H9 (cell line): ENCODE measurements around the gene ARMC2. TPM values are rescaled to one million over a fixed set of nuclear protein-coding genes. Genes with fewer than 3 reads are reported as not detected.

Source experiments
- DNase-seq: peaks from one replicate; pipeline ENCODE4 v3.0.0-alpha.2; 2017
- H2AFZ ChIP-seq: one replicate; pipeline ENCODE4 v1.6.1; 2013; ENCODE audit warnings: mild to moderate bottlenecking, low read length, control low read depth, moderate library complexity
- H2AK5ac ChIP-seq: 2 replicates; pipeline ENCODE4 v1.6.1; 2013; ENCODE audit warnings: low read length, control low read depth, mixed read lengths; ENCODE audit not compliant: insufficient read length
- H2BK120ac ChIP-seq: one replicate; pipeline ENCODE4 v1.6.1; 2013; ENCODE audit warnings: low read depth, mild to moderate bottlenecking, low read length, control low read depth, inconsistent platforms; ENCODE audit not compliant: poor library complexity, severe bottlenecking
- H2BK12ac ChIP-seq: 2 replicates; pipeline ENCODE4 v1.6.1; 2013; ENCODE audit warnings: low read length, control low read depth, mixed read lengths, low read depth; ENCODE audit not compliant: insufficient read length
- H2BK15ac ChIP-seq: 2 replicates; pipeline ENCODE4 v1.6.1; 2013; ENCODE audit warnings: low read depth, low read length, control low read depth
- H2BK20ac ChIP-seq: one replicate; pipeline ENCODE4 v1.6.1; 2013; ENCODE audit warnings: low read depth, mild to moderate bottlenecking, low read length, control low read depth, inconsistent platforms; ENCODE audit not compliant: poor library complexity, severe bottlenecking
- H2BK5ac ChIP-seq: 2 replicates; pipeline ENCODE4 v1.6.1; 2013; ENCODE audit warnings: low read length, control low read depth, mixed read lengths; ENCODE audit not compliant: insufficient read length
- H3K14ac ChIP-seq: 2 replicates; pipeline ENCODE4 v1.6.1; 2013; ENCODE audit warnings: low read length, control low read depth; ENCODE audit not compliant: insufficient read depth
- H3K18ac ChIP-seq: 2 replicates; pipeline ENCODE4 v1.6.1; 2013; ENCODE audit warnings: low read depth, mild to moderate bottlenecking, mixed read lengths, low read length, control low read depth; ENCODE audit not compliant: insufficient read length
- H3K23ac ChIP-seq: 2 replicates; pipeline ENCODE4 v1.6.1; 2013; ENCODE audit warnings: low read length, control low read depth, mixed read lengths, low read depth; ENCODE audit not compliant: insufficient read length
- H3K23me2 ChIP-seq: 2 replicates; pipeline ENCODE4 v1.6.1; 2013; ENCODE audit warnings: low read depth, mild to moderate bottlenecking, mixed read lengths, low read length, control low read depth; ENCODE audit not compliant: insufficient read length, poor library complexity, severe bottlenecking
- H3K27ac ChIP-seq: 2 replicates; pipeline ENCODE4 v1.5.1; 2013; ENCODE audit warnings: low read length, control low read depth, mixed read lengths, low read depth; ENCODE audit not compliant: insufficient read length
- H3K27me3 ChIP-seq: 2 replicates; pipeline ENCODE4 v1.6.1; 2013; ENCODE audit warnings: low read length, control low read depth, inconsistent platforms; ENCODE audit not compliant: insufficient read depth
- H3K4ac ChIP-seq: 2 replicates; pipeline ENCODE4 v1.6.1; 2013; ENCODE audit warnings: low read depth, mild to moderate bottlenecking, control low read depth, inconsistent platforms, low read length, moderate library complexity
- H3K4me1 ChIP-seq: 2 replicates; pipeline ENCODE4 v1.6.1; 2013; ENCODE audit warnings: low read length, control low read depth, inconsistent platforms; ENCODE audit not compliant: insufficient read depth
- H3K4me2 ChIP-seq: 2 replicates; pipeline ENCODE4 v1.6.1; 2013; ENCODE audit warnings: low read length, control low read depth, mixed read lengths; ENCODE audit not compliant: insufficient read length, insufficient read depth
- H3K56ac ChIP-seq: 2 replicates; pipeline ENCODE4 v1.6.1; 2013; ENCODE audit warnings: low read depth, mild to moderate bottlenecking, mixed read lengths, low read length, control low read depth; ENCODE audit not compliant: insufficient read length
- H3K79me1 ChIP-seq: 2 replicates; pipeline ENCODE4 v1.6.1; 2013; ENCODE audit warnings: low read depth, mild to moderate bottlenecking, moderate library complexity, low read length, control low read depth, inconsistent platforms; ENCODE audit not compliant: insufficient read depth, poor library complexity, severe bottlenecking
- H3K79me2 ChIP-seq: 2 replicates; pipeline ENCODE4 v1.6.1; 2013; ENCODE audit warnings: low read length, control low read depth, inconsistent platforms; ENCODE audit not compliant: insufficient read depth
- H3K9ac ChIP-seq: 2 replicates; pipeline ENCODE4 v1.6.1; 2013; ENCODE audit warnings: low read length, control low read depth, mixed read lengths; ENCODE audit not compliant: insufficient read length; ENCODE audit errors: extremely low read depth
- H3K9me3 ChIP-seq: one replicate; pipeline ENCODE4 v1.6.1; 2013; ENCODE audit warnings: low read depth, low read length, inconsistent platforms; ENCODE audit not compliant: control insufficient read depth
- H3T11ph ChIP-seq: one replicate; pipeline ENCODE4 v1.6.1; 2013; ENCODE audit warnings: mild to moderate bottlenecking, low read length, control low read depth, inconsistent platforms
- H4K20me1 ChIP-seq: one replicate; pipeline ENCODE4 v1.6.1; 2013; ENCODE audit not compliant: control insufficient read depth, insufficient read length, insufficient read depth
- H4K5ac ChIP-seq: 2 replicates; pipeline ENCODE4 v1.6.1; 2013; ENCODE audit warnings: low read depth, mild to moderate bottlenecking, mixed read lengths, low read length, control low read depth; ENCODE audit not compliant: insufficient read length
- H4K8ac ChIP-seq: replicated peaks from 2 replicates; pipeline ENCODE4 v1.6.1; 2013; ENCODE audit warnings: low read length, control low read depth, mixed read lengths, low read depth; ENCODE audit not compliant: insufficient read length
- H4K91ac ChIP-seq: 2 replicates; pipeline ENCODE4 v1.6.1; 2013; ENCODE audit warnings: low read depth, mild to moderate bottlenecking, moderate library complexity, mixed read lengths, low read length, control low read depth; ENCODE audit not compliant: insufficient read length
- H3K27ac Mint-ChIP-seq, 3 experiments: 2 replicates in 2 of 3; 3 replicates in 1 of 3; pipeline ENCODE4 v1.8.0; 2020 to 2021; ENCODE audit warnings: mixed read lengths in 3 of 3, mild to moderate bottlenecking in 1 of 3, moderate library complexity in 1 of 3
- H3K27me3 Mint-ChIP-seq: 2 replicates; pipeline ENCODE4 v1.8.0; 2021; ENCODE audit warnings: low read depth, mild to moderate bottlenecking, moderate library complexity, mixed read lengths
- H3K36me3 Mint-ChIP-seq, 3 experiments: 2 replicates in 2 of 3; 3 replicates in 1 of 3; pipeline ENCODE4 v1.8.0; 2020 to 2021; ENCODE audit warnings: low read depth in 3 of 3, mixed read lengths in 3 of 3; ENCODE audit not compliant: insufficient read depth in 1 of 3
- H3K4me1 Mint-ChIP-seq, 2 experiments: 2 replicates each; pipeline ENCODE4 v1.8.0; 2020; ENCODE audit warnings: mixed read lengths in 2 of 2
- H3K4me3 Mint-ChIP-seq, 2 experiments: 2 replicates in 1 of 2; 3 replicates in 1 of 2; pipeline ENCODE4 v1.8.0; 2020 to 2021; ENCODE audit warnings: mild to moderate bottlenecking in 2 of 2, mixed read lengths in 2 of 2, moderate library complexity in 1 of 2
- H3K9me3 Mint-ChIP-seq, 2 experiments: 2 replicates in 1 of 2; 3 replicates in 1 of 2; pipeline ENCODE4 v1.8.0; 2020; ENCODE audit warnings: mild to moderate bottlenecking in 2 of 2, mixed read lengths in 2 of 2, moderate library complexity in 1 of 2
- CTCF ChIP-seq: fragments of 200-600 bp; sonication (generic); conservative IDR thresholded peaks from 3 replicates; pipeline ENCODE4 v1.8.0; 2021; ENCODE audit warnings: antibody characterized with exemption, mild to moderate bottlenecking
- WGBS: extraction: QIAGEN DNeasy Blood & Tissue Kit; methylation state at CpG from one replicate; pipeline ENCODE4 v1.1.7; 2013; ENCODE audit warnings: missing lambda C conversion rate, low lambda C conversion rate, mixed read lengths; ENCODE audit not compliant: insufficient read length; ENCODE audit errors: extremely low coverage; 5-methylcytosine and 5-hydroxymethylcytosine counted together
- total RNA-seq: library from RNA; stranded (reverse); gene quantifications from 2 replicates; pipeline ENCODE4 v1.2.1, GENCODE V29; 2021

Gene ARMC2
- total RNA-seq, 1 experiment from 2014 or later = 2.8 TPM

DNA sequence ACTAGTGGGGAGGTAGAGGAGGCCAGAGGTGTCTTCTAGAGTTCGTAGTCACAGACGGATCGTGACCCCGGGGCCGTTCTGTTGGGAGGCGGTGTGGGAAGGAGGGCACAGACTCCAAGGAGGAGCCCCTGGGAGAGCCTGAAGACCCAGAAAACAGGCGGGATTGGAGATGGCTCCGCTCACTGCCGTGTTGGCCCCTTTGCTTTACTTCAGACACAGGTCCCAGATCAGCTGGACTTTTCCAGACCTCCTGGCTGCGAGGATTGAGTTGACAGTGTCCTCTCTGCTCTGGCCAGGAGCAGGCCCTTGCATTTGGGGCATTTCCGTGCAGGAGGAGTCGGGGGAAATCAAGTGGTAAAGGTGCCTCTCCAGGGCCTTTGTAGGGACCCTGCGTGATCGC is 112.9 kb downstream of the ARMC2 start:
- Histone ChIP-seq H2BK12ac (no peak overlapping the region), H4K91ac (no peak overlapping the region), H3K23me2 (no peaks in the 10 kb centered on the region), H3K79me1 (no peaks in the 10 kb centered on the region), H3K23ac (no peak overlapping the region), H4K8ac (no peak overlapping the region), H2AFZ (no peak overlapping the region), H4K20me1 (no peaks in the 10 kb centered on the region), H3K14ac (no peak overlapping the region; the same call in 1 of the 2 replicates), H3K56ac (no peak overlapping the region), H3K18ac (no peak overlapping the region), H3K4ac (no peak overlapping the region), H2AK5ac (no peak overlapping the region), H3K9me3 (no peaks in the 10 kb centered on the region), H4K5ac (no peak overlapping the region), H2BK15ac (no peak overlapping the region), H3K27ac (no peak overlapping the region), H2BK5ac (no peak overlapping the region), H2BK120ac (no peak overlapping the region), H2BK20ac (no peak overlapping the region), H3K9ac (no peak overlapping the region), H3K4me1 (no peaks in the 10 kb centered on the region; the same call in 1 of the 2 replicates), H3T11ph (no peak overlapping the region), H3K79me2 (no peaks in the 10 kb centered on the region), H3K4me2 (no peak overlapping the region), H3K27me3 (no peaks in the 10 kb centered on the region)
- no peak for TF ChIP-seq CTCF
- WGBS = no CpG with 5 or more reads among the region's 14 CpGs
- Mint-ChIP-seq H3K27ac (no peak overlapping the region), H3K27me3 (no peaks in the 10 kb centered on the region), H3K36me3 (no peaks in the 10 kb centered on the region), H3K9me3 (no peaks in the 10 kb centered on the region), H3K4me3 (no peak overlapping the region), H3K4me1 (peaks cover 9 to 10% of the 10 kb centered on the region in 2 experiments)
- DNase-seq = no peak
